Epithelial cell of esophagus (primary cell): ENCODE results near the gene SPSB1.

ENCODE experiments used
- DNase-seq: peaks from one replicate; pipeline ENCODE4 v3.0.0; 2010; ENCODE audit warnings: low read depth
- H3K4me3 ChIP-seq: 2 replicates; pipeline ENCODE4 v1.5.1; 2011; ENCODE audit warnings: mild to moderate bottlenecking, low read length, control low read depth
- TF ChIP-seq, protein P1 (sequence below): IDR thresholded peaks from 2 replicates; pipeline ENCODE4 v1.5.1; 2011; ENCODE audit warnings: low read depth, mild to moderate bottlenecking, low read length, control low read depth, inconsistent platforms; ENCODE audit not compliant: insufficient read depth; ENCODE audit errors: missing control alignments

The SPSB1 gene

DNA sequence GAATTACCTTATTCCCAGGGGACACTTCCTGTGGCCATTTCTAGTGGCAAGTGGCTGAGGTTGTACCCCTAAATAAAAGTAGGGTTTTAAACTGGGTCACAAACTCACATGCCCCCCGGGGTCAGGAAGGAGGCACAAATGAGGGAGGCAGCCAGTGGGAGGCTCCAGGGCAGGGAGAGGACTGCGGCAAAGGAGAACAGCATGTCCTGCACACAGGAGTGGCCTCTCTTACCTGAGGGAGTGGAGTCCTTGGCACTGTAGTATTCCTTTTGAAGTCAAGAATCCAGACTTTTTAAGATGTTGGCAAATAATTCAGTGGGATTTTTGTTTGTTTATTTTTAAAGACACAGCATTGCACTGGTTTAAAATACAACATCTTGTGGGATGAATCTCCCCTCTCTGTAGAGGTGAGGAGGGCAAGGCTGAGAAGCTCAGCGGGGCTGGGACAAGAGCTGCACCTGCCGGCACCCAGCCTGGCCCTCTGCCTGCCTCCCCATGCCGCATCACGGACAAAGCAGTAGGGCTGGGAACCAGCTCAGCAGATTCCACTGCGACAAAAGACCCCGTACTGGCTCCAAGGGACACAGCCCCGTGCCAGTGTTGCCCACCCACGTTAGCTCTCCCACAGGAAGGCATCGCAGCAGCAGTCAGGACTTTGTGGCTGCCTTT is 22.2 kb downstream of the SPSB1 start:
- H3K4me3 ChIP-seq: no peak overlapping the region
- TF ChIP-seq, protein P1, sequence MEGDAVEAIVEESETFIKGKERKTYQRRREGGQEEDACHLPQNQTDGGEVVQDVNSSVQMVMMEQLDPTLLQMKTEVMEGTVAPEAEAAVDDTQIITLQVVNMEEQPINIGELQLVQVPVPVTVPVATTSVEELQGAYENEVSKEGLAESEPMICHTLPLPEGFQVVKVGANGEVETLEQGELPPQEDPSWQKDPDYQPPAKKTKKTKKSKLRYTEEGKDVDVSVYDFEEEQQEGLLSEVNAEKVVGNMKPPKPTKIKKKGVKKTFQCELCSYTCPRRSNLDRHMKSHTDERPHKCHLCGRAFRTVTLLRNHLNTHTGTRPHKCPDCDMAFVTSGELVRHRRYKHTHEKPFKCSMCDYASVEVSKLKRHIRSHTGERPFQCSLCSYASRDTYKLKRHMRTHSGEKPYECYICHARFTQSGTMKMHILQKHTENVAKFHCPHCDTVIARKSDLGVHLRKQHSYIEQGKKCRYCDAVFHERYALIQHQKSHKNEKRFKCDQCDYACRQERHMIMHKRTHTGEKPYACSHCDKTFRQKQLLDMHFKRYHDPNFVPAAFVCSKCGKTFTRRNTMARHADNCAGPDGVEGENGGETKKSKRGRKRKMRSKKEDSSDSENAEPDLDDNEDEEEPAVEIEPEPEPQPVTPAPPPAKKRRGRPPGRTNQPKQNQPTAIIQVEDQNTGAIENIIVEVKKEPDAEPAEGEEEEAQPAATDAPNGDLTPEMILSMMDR: no peak

DNA sequence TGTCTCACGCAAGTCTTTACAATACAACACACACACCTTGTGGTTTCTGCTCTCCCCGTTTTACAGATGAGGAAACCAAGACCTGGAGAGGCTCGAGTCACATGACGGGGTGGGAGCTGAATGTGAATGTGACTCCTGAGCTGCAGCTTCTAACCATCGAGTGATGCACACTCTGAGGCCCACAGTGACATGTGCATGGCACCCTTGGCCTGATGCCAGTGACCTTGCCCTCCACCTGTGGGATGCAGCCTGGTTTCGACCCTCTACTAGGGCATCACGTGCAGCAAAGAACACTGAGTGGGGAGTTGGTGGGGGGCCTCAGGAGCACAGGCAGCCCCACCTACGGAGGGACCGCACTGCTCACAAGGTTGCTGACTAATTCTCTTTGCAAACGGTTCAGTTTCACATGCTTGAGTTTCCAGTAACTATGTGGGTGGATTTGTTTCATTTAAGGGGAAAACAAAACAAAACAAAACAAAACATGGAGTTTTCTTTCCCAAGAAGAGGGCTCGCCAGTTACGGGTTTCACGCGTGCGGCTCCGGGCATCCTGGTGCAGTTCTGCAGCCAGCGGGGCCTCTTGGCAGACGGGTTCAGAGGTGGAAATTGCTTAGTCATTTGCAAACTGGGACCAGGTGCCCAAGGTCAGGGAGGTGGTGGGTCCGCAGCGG is 22.9 kb downstream of the SPSB1 start:
- DNase-seq: peak; percentile 71
- no peak overlapping the region for H3K4me3 ChIP-seq
- TF ChIP-seq, protein P1: no peak

More for the DNA sequence above, 22.2 kb downstream of the SPSB1 start:
- DNase-seq: no peak

DNA sequence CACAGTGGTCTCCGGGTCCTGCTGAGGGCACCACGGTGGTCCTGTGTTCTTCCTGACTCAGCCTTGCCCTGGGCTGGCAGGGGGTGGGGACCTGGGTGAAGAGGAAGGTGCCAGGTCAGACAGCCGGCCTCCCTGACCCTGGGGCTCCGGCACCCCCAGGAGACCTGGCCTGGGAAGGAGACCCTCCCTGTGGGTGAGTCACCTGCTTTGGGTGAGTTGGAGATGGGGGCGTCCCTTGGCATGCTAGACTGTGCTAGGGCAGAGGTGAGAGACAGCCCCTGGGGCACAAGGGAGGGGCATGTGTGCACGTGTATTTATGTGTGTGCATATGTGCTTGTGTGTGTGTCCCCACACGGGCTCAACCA is 23.4 kb downstream of the SPSB1 start:
- TF ChIP-seq, protein P1: no peak
- H3K4me3 ChIP-seq: no peak overlapping the region
- peak; percentile 40 for DNase-seq

DNA sequence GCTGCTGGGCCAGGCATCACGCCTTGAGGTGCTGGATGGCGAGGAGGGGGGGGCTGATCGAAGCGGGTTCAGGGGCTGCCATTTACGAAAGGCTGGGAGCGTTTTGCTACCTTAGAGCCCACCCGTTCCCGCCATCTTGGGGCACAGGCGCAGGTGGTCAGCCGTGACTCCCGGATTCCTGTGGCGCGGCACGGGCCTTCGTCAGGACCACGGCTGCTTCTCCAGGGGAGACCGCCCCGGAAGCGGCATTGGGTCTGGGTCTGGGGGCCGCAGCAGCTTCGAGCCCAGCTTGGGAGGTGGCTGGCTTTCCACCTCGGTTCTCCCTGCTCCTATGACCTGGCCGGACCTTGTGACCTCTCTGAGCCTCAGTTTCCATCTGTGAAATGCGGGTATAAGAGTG is 23.8 kb downstream of the SPSB1 start:
- TF ChIP-seq, protein P1: no peak
- H3K4me3 ChIP-seq: no peak overlapping the region
- DNase-seq: no peak

DNA sequence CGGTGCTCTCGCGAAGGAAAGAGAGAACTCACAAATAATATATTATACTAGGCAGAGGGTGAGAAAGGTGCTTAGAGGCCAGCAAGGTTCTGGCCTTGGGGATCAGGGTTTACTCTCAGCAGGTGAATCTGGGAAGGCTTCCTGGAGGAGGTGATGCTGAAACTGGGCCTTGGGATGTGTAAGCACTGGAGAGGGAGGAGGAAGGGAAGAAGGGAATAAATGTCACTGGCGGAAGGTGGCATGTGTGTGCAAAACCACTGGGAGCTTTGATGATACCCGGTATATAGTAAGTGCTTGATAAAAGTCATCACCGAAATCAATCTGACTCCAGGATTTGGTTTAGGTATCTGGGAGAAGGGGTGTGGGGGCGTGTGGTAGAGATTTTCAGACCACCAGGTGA is 24.4 kb downstream of the SPSB1 start:
- H3K4me3 ChIP-seq: no peak overlapping the region
- TF ChIP-seq, protein P1: no peak
- no peak for DNase-seq

DNA sequence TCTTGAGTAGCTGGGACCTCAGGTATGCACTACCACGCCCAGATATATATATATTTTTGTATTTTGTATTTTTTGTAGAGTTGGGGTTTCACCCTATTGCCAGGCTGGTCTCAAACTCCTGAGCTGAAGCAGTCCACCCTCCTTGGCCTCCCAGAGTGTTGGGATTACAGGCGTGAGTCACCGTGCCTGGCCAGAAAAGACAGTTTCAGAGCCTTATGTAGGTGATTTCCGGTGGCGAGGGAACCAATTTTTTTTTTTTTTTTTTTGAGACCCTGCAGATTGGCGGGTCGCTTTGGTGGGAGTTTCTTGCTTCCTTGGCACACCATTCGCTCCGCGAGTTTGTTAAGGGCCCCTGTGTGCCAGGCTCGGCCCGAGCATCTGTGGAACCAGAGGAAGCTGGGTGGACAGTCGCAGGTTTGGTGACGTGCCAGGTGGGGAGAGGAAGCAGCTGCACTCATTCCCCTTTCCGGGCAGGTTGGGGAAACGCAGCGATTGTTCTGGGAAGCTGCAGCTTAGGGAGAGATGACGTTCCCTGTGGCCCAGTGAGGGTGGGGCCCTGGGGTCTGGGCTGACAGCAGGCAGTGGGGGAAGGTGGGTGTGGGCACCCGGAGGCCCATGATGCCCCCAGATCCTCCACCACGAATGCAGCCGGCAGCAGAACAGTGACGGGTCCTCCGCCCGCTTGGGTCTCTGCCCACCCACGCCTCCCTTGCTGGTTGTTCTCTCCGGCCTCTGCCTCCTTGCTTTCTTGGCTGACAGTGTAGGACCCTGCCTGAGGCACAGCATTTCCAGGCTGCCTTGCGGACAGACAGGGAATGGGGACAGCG is 25.1 kb downstream of the SPSB1 start:
- no peak overlapping the region for H3K4me3 ChIP-seq
- peak; percentile 63 for DNase-seq
- TF ChIP-seq, protein P1: no peak
